ENCODE results near the gene RUVBL2. TPM values are rescaled to one million over a fixed set of nuclear protein-coding genes. Genes with fewer than 3 reads are reported as not detected.

RUVBL2 gene
- total and polyA plus RNA-seq, 4 donors, result 29.6 to 80.1 (median 49.6) TPM

DNA sequence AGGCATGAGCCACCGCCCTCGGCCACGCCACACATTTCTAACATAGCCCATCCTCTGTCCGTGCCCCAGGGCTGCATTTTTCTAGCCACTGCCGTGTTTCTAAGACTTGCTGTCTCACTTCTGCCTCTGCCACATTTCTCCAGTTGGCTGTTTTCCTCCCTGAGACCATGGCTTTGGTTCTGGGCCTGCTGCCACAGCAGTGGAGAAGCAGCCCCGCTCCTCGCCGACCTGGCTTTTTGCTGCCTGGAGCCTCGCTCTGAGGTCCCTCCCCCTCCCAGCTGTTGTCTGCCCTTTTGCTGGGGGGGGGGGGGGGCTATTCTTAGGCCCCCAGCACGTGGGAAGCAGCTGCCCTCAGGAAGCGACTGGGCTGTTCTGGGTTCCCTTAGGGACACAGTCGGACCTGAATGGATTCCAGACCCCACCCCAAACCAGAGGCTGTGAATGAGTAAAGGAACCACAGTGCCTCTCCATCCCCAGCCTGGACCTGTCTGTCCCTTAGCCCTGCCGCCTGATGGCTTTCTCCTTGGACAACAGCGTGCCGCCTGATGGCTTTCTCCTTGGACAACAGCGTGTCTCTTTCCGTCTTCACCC lies 3.9 kb upstream of the RUVBL2 start (continued):
- no peak for TF ChIP-seq RXRA (IDR thresholded peaks at IDR 0.05)
- TF ChIP-seq HNF4A (conservative IDR thresholded peaks at IDR 0.05), result no peak
- no peak for TF ChIP-seq FOXA2 (IDR thresholded peaks at IDR 0.05)

DNA sequence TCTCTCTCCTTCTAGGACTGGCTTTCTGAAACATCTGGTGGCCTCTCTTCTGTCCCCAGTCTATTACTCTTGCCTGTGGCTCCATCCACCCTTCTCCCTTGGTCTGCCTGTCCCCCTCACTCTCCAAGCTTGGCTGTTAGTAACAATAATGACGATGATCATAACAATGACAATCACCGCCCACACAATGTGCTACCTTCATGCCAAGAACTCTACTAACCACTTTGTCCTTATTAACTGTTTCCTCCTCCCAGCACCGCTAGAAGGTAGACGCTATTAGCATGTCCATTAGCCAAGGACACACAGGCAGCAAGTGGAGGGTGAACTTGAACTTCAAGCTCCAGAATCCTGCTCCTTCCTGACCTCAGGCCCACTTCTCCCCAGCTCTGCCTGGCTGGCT lies 3.3 kb upstream of the RUVBL2 start:
- Histone ChIP-seq H3K4me1 (ENCODE audit: control insufficient read depth in 4 of 4, insufficient read depth in 4 of 4, low read length in 3 of 4) (peaks cover 12 to 28% (median 17%) of the 10 kb centered on the region in 4 donors), H3K27me3 (ENCODE audit: control insufficient read depth in 4 of 4, insufficient read depth in 4 of 4, low read length in 3 of 4) (no peaks in the 10 kb centered on the region), H3K4me3 (ENCODE audit: low read depth in 1 of 3, low read length in 3 of 3) (no peak overlapping the region), H3K27ac (ENCODE audit: low read depth in 1 of 2, low read length in 2 of 2) (no peak overlapping the region), H3K9ac (ENCODE audit: low read depth in 1 of 2, low read length in 2 of 2) (no peak overlapping the region), H3K36me3 (ENCODE audit: control insufficient read depth in 4 of 4, insufficient read depth in 3 of 4, low read depth in 1 of 4, low read length in 3 of 4) (peaks cover 6 to 15% (median 15%) of the 10 kb centered on the region in 4 donors), H3K9me3 (ENCODE audit: control insufficient read depth in 4 of 4, low read length in 3 of 4) (no peaks in the 10 kb centered on the region)
- 88% methylated on average over 4 of the region's 4 CpGs for WGBS
- DNase-seq (ENCODE audit: low spot score), result no peak
- TF ChIP-seq FOXA1 (IDR thresholded peaks at IDR 0.05), result no peak
- TF ChIP-seq NR2F2 (IDR thresholded peaks at IDR 0.05), result no peak
- no peak for TF ChIP-seq HNF4G (IDR thresholded peaks at IDR 0.05)
- no peak for TF ChIP-seq JUND (IDR thresholded peaks at IDR 0.05)

DNA sequence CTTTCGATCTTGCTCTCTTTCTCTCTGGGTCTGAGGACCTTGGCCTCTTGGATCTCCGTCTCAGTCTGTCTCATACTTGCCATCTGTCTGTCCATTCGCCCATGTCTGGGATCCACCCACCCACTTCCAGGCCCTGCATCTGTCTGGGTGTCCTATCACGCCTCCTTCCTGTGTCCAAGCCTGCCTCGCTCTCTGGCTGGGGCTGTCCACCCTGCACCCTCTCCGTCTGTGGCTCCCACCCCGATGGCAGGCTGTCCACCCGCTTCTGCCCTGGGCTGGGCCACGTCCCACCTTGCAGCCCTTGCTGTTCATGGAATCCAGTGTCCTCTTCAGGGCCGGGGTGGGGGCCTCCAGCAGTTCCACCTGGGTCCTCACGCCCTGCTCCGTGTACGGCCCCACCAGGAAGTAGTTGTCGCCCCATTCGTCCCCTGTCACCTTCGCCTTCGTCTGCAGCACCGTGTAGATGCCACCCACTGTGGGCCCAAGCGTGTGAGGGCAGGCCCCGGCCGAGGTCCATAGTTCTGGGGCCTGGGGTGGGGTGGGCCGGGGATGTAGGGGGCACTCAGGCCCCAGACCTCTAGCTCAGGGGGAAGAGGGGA lies 2.6 kb upstream of the RUVBL2 start:
- Histone ChIP-seq H3K9ac (ENCODE audit: low read depth in 1 of 2, low read length in 2 of 2) (no peak overlapping the region), H3K27ac (ENCODE audit: low read depth in 1 of 2, low read length in 2 of 2) (no peak overlapping the region), H3K9me3 (ENCODE audit: control insufficient read depth in 4 of 4, low read length in 3 of 4) (no peaks in the 10 kb centered on the region), H3K4me3 (ENCODE audit: low read depth in 1 of 3, low read length in 3 of 3) (no peak overlapping the region), H3K36me3 (ENCODE audit: control insufficient read depth in 4 of 4, insufficient read depth in 3 of 4, low read depth in 1 of 4, low read length in 3 of 4) (peaks cover 3 to 12% (median 9%) of the 10 kb centered on the region in 4 donors), H3K4me1 (ENCODE audit: control insufficient read depth in 4 of 4, insufficient read depth in 4 of 4, low read length in 3 of 4) (peaks cover 12 to 28% (median 17%) of the 10 kb centered on the region in 4 donors), H3K27me3 (ENCODE audit: control insufficient read depth in 4 of 4, insufficient read depth in 4 of 4, low read length in 3 of 4) (no peaks in the 10 kb centered on the region)
- no peak for DNase-seq (ENCODE audit: low spot score)
- TF ChIP-seq RXRA (IDR thresholded peaks at IDR 0.05) (no peak), RAD21 (IDR thresholded peaks at IDR 0.05) (no peak), HNF4A (conservative IDR thresholded peaks at IDR 0.05) (no peak), EGR1 (IDR thresholded peaks at IDR 0.05; ENCODE audit: low read depth in 2 of 2) (no peak), FOXA2 (IDR thresholded peaks at IDR 0.05) (no peak), TAF1 (conservative IDR thresholded peaks at IDR 0.05) (no peak), YY1 (IDR thresholded peaks at IDR 0.05) (no peak), JUND (IDR thresholded peaks at IDR 0.05) (no peak), HNF4G (IDR thresholded peaks at IDR 0.05) (no peak), SP1 (IDR thresholded peaks at IDR 0.05) (no peak), FOXA1 (IDR thresholded peaks at IDR 0.05) (no peak), GABPA (IDR thresholded peaks at IDR 0.05 in 1 of 2, conservative IDR thresholded peaks at IDR 0.05 in 1 of 2) (no peak)
- TF ChIP-seq, protein P1, sequence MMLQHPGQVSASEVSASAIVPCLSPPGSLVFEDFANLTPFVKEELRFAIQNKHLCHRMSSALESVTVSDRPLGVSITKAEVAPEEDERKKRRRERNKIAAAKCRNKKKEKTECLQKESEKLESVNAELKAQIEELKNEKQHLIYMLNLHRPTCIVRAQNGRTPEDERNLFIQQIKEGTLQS (IDR thresholded peaks at IDR 0.05), result no peak
- TF ChIP-seq, protein P2, sequence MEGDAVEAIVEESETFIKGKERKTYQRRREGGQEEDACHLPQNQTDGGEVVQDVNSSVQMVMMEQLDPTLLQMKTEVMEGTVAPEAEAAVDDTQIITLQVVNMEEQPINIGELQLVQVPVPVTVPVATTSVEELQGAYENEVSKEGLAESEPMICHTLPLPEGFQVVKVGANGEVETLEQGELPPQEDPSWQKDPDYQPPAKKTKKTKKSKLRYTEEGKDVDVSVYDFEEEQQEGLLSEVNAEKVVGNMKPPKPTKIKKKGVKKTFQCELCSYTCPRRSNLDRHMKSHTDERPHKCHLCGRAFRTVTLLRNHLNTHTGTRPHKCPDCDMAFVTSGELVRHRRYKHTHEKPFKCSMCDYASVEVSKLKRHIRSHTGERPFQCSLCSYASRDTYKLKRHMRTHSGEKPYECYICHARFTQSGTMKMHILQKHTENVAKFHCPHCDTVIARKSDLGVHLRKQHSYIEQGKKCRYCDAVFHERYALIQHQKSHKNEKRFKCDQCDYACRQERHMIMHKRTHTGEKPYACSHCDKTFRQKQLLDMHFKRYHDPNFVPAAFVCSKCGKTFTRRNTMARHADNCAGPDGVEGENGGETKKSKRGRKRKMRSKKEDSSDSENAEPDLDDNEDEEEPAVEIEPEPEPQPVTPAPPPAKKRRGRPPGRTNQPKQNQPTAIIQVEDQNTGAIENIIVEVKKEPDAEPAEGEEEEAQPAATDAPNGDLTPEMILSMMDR (IDR thresholded peaks at IDR 0.05; ENCODE audit: low read depth, low read length, missing input control), result no peak
- TF ChIP-seq, protein P3, sequence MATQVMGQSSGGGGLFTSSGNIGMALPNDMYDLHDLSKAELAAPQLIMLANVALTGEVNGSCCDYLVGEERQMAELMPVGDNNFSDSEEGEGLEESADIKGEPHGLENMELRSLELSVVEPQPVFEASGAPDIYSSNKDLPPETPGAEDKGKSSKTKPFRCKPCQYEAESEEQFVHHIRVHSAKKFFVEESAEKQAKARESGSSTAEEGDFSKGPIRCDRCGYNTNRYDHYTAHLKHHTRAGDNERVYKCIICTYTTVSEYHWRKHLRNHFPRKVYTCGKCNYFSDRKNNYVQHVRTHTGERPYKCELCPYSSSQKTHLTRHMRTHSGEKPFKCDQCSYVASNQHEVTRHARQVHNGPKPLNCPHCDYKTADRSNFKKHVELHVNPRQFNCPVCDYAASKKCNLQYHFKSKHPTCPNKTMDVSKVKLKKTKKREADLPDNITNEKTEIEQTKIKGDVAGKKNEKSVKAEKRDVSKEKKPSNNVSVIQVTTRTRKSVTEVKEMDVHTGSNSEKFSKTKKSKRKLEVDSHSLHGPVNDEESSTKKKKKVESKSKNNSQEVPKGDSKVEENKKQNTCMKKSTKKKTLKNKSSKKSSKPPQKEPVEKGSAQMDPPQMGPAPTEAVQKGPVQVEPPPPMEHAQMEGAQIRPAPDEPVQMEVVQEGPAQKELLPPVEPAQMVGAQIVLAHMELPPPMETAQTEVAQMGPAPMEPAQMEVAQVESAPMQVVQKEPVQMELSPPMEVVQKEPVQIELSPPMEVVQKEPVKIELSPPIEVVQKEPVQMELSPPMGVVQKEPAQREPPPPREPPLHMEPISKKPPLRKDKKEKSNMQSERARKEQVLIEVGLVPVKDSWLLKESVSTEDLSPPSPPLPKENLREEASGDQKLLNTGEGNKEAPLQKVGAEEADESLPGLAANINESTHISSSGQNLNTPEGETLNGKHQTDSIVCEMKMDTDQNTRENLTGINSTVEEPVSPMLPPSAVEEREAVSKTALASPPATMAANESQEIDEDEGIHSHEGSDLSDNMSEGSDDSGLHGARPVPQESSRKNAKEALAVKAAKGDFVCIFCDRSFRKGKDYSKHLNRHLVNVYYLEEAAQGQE (IDR thresholded peaks at IDR 0.05), result no peak
- TF ChIP-seq, protein P4, sequence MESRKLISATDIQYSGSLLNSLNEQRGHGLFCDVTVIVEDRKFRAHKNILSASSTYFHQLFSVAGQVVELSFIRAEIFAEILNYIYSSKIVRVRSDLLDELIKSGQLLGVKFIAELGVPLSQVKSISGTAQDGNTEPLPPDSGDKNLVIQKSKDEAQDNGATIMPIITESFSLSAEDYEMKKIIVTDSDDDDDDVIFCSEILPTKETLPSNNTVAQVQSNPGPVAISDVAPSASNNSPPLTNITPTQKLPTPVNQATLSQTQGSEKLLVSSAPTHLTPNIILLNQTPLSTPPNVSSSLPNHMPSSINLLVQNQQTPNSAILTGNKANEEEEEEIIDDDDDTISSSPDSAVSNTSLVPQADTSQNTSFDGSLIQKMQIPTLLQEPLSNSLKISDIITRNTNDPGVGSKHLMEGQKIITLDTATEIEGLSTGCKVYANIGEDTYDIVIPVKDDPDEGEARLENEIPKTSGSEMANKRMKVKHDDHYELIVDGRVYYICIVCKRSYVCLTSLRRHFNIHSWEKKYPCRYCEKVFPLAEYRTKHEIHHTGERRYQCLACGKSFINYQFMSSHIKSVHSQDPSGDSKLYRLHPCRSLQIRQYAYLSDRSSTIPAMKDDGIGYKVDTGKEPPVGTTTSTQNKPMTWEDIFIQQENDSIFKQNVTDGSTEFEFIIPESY (IDR thresholded peaks at IDR 0.05), result no peak
- TF ChIP-seq, protein P5, sequence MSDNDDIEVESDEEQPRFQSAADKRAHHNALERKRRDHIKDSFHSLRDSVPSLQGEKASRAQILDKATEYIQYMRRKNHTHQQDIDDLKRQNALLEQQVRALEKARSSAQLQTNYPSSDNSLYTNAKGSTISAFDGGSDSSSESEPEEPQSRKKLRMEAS (IDR thresholded peaks at IDR 0.05), result no peak
- 93% methylated on average over 22 of the region's 22 CpGs for WGBS
